GM21447 (cell line): ENCODE data around the gene TMEM273.
A peak's percentile ranks its signal among the peaks of the same experiment; 100 is the strongest.

Experiments used
- ATAC-seq: cut with Tn5 transposase; IDR thresholded peaks from one replicate; pipeline ENCODE4 v1.9.1; 2021; ENCODE audit not compliant: unreplicated experiment

Gene TMEM273

GRCh38 chr10:49149881-49150280 is 38.3 kb downstream of the TMEM273 start:
- ATAC-seq, result no peak

DNA sequence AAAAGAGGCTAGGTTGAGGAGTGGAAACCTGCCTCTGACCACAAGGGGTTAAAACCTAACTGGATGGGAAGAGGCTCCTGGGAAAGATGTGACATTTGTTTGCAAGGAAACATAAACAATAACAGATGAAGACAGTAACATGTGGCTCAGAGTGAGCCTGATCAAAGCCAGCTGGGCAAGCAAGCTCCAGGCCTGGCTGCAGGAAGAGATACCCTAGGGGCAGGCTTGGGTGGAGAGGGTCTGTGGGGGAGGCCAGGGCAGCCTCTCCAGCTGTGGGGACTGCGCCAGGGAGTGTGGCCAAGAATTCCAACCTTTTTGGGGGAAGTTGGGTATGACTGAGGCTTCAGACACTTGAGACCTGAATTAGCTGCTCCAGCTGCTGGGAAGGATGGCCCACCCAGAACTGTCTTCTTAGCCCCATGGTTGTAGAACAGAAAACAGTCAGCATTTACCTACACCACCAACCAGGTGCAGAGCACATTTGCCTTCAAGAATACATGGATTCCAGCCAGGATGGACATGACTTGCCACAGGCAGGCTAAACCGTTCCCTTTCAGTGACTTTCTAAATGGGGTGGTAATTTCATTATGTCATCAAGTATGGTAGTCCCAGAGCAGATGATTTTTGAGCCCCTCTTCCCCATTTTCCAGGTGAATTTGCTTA is 44.0 kb downstream of the TMEM273 start:
- no peak for ATAC-seq

DNA sequence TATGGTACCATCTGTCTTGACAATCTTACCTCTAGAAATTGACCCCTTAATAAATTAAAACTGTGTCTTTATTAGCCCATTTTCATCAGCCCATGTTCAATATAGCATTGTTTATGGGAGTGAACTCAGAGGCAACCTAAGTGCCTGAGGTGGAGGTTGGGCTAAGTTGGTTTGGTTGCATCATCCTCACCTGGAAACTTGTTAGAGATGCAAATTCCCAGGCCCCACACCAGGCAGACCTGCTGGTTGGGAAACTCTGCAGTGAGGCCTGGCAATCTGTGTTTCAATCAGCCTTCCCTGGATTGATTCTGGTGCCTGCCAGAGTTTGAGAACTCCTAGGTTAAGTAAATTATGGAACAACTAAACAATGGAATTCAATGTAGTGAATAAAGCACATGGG is 44.9 kb downstream of the TMEM273 start:
- ATAC-seq, result no peak

DNA sequence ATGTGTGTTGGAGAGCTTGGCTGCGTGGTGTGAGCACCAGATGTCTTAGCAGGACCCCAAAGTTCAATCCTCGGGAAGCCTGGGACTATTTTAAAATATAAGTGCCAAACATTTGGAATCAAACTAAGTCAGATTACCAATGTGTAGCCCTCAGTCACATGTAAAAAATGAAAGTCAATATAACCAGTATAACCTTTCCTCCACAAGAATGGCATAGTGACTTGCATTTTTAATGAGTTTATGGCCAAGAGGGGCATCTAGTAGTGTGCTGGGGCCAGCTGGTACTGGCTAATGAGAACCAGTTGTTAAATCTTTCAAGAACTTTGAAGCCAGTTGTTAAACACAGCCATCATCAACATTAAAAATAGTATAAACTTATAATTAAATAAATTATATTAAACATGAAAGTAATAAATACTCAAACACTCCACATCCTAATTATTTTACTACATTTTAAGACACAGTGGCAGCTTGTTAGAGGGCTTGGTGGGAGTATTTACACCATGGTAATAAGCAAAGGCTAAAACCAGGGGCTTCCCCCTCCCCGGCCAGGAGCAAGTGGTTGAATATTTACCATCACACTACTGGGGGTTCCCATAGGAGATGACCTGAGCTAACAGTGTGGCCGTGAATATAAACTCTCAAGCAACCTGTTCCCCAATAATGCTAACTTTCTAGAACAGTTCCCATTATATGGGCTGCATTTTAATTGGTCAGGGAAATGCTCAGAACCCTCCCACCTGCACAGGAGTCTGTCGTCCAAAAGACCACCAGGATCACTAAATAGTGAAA is 46.5 kb downstream of the TMEM273 start:
- ATAC-seq, result peak; percentile 80

- no peak for ATAC-seq
These were observed 47.6 kb downstream of the TMEM273 start for GRCh38 chr10:49140304-49141177.

DNA sequence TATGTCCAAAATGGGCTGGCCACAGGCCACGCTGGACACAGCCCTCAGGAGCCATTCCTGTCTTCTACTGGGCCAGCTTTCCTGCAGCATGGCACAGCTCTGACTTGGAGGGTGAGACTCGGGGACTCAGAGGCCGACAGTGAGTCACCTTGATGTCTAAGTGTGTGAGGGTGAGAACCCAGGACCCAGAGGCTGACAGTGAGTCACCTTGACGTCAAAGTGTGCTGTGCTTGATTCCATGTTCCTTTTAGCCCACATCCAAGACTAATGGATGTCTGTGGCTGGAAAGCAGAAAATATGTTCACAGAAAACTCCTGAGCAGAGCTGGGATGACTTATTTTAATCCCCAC is 48.4 kb downstream of the TMEM273 start:
- ATAC-seq, result no peak

DNA sequence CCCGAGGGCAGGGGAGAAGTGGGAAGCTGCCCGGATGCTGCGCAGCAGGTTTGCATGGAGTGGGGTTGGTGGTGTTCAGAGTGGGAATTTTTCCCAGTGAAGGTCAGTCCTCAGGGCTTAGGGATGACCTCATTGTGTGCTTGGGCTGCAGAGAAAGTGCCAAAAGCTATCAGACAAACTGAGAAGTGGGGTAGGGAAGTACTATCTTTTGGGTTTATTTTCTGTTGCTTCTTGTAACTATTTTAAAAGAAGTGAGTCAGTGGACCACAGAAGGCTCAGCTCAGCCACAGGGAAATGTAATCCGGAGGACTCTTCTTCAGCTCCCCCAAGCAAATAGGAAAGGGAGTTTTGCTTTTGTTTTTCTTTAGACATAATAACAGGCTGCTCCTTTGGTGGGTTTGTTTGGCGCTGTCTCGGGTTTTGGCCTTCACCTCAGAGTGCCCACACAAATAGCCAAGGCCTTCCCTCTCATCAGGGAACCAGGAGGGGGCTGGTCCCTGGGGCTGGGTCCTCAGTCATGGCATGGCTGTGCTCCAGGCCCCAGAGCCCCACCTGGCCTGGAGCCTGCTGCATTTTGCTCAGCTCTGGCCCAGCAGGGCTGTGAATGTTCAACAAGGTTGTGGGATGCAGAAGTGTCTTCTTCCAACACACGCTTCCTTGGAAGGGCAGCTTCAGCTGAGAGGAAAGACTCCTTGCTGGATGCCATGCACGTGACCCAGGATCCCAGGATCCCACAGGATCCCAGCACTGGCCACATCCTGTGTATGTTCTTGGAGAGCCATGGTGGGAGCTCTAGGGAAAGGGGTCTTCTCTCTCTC is 49.0 kb downstream of the TMEM273 start:
- ATAC-seq, result no peak

GRCh38 chr10:49138361-49138891 is 49.8 kb downstream of the TMEM273 start:
- ATAC-seq, result no peak

- no peak for ATAC-seq
These were observed 51.7 kb downstream of the TMEM273 start for GRCh38 chr10:49136525-49136924.

DNA sequence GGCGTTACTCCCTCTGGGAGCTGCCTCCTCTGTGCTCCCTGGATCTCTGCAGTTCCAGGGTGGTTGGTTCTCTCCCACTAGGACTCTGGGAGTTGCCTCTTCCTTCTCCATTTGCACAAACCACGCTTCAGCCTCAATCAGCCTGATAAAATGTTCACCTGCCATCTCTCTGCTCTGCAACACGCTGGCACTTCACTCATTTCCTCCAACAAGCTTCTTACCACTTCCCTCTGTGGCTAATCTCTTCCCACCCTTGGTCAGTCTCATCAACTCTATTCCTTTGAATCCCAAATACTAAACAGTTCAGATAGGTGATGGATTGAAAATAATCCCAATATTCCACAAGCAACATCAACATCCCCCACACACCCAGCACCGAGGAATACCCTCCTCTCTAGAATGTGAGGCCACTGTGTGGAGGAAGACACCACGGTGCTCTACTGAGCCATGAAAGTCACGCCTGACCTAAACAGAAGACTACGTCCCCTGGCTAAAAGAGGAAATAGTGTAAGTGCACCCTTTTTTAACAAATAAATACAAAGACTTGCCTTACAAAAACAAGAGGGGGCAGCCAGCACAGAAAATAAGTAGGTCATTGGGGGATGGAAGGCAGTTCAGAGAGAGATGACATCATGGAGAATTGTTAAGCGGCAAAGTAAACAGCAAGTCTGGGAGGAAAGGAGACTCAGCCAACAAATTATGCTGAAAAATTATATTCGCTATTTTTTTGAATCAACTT is 52.4 kb downstream of the TMEM273 start:
- peak; percentile 49 for ATAC-seq

- no peak for ATAC-seq
These were observed 53.9 kb downstream of the TMEM273 start for GRCh38 chr10:49134327-49134726.

GRCh38 chr10:49133706-49134248 is 54.4 kb downstream of the TMEM273 start, which contains the start of gene FAM170B:
Gene FAM170B, minus strand, starts transcription at chr10:49134021. Its CDS starts 103 bp downstream, at chr10:49133918.
- no peak for ATAC-seq

GRCh38 chr10:49132362-49132737 is 55.8 kb downstream of the TMEM273 start:
- no peak for ATAC-seq

- no peak for ATAC-seq
These were observed 56.5 kb downstream of the TMEM273 start for GRCh38 chr10:49131507-49132361.

- no peak for ATAC-seq
These were observed 58.8 kb downstream of the TMEM273 start for GRCh38 chr10:49129376-49129775.

GRCh38 chr10:49128854-49129253 is 59.3 kb downstream of the TMEM273 start:
- no peak for ATAC-seq

DNA sequence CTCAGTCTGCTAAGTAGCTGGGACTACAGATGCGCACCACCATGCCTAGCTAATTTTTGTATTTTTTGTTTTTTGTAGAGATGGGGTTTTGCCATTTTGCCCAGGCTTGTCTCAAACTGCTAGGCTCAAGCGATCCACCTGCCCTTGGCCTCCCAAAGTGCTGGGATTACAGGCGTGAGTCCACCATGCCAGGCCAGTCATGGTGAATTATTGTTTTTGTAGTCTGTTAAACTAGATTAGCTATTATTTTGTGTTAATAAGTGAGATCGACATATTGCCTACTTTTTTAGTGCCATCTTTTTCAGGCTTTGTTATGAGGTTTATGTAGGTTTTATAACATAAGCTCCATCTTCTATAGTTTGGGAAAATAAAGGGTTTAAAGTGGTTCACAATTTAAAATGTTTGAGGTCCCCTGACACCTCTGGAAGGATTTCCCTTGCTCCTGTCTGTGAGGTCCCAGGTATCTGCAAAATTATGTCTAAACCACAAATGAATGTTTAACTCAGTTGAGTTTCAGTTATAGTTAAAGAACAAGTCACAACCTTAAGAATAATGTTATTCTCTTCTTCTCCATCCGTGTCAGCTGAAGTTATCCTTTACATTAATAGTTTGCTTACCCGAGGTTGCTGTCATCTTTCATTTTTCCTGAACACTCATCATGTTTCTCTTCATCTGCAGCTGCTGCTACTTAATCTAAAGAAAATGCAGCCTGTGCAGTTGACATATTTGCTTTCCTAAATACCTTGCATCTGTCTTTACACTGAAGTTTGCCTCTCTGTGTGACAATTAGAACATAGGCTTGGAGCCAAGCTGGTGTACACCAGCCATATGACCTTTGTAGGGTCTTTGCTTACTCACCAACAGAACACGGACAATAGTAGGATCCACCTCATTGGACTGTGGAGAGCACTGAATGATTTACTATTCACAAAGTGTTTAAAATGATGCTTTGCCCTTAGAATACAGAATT is 63.9 kb downstream of the TMEM273 start:
- no peak for ATAC-seq
